ENCODE results near the gene WNT6. TPM values are rescaled to one million over a fixed set of nuclear protein-coding genes. Genes with fewer than 3 reads are reported as not detected.

WNT6 gene
- total RNA-seq, 1 experiment from 2014 or later, result 20.3 TPM

- intact Hi-C loops (cut with micrococcal nuclease; ENCODE audit: unreplicated experiment), result no loop called here
- Histone ChIP-seq H3K4me1 (peaks cover 6% of the 10 kb centered on the region; the same call in 1 of the 2 replicates), H3K36me3 (ENCODE audit: control insufficient read depth, insufficient read depth, low read length) (no peaks in the 10 kb centered on the region), H3K27me3 (replicated peaks; ENCODE audit: control insufficient read depth, insufficient read depth, low read length) (no peaks in the 10 kb centered on the region), H3K4me3 (ENCODE audit: low read depth, low read length) (no peak overlapping the region), H3K9me3 (no peaks in the 10 kb centered on the region)
- no TSS peak for BruUV-seq (replicated peaks)
- DNase-seq, result no peak
- Mint-ChIP-seq H3K9me3 (ENCODE audit: unreplicated experiment) (no peaks in the 10 kb centered on the region), H3K27ac (ENCODE audit: unreplicated experiment) (no peak overlapping the region), H3K4me1 (ENCODE audit: low read depth, unreplicated experiment) (no peaks in the 10 kb centered on the region), H3K4me3 (ENCODE audit: unreplicated experiment) (no peak overlapping the region), H3K27me3 (ENCODE audit: insufficient read depth, unreplicated experiment) (no peaks in the 10 kb centered on the region), H3K36me3 (ENCODE audit: insufficient read depth, unreplicated experiment) (peaks cover 40% of the 10 kb centered on the region)
- ChIA-PET POLR2A (no interaction called here), CTCF (interaction anchor here (1.4 kb wide), 1 partner anchor 31 kb away, joined by 4 read pairs; no protein-coding TSS in a partner anchor)
- TF ChIP-seq CTCF (IDR thresholded peaks at IDR 0.05; ENCODE audit: insufficient read depth in 1 of 2, low read depth in 1 of 2, low read length in 1 of 2, severe bottlenecking in 1 of 2, unreplicated experiment in 1 of 2), result no peak
These were observed 8.3 kb downstream of the WNT6 start for GRCh38 chr2:218867900-218868299.

GRCh38 chr2:218869064-218869463 lies 9.5 kb downstream of the WNT6 start:
- H3K27me3 ChIP-seq (replicated peaks; ENCODE audit: control insufficient read depth, insufficient read depth, low read length), result no peaks in the 10 kb centered on the region
- Mint-ChIP-seq H3K9me3 (ENCODE audit: unreplicated experiment) (no peaks in the 10 kb centered on the region), H3K4me1 (ENCODE audit: low read depth, unreplicated experiment) (no peaks in the 10 kb centered on the region), H3K4me3 (ENCODE audit: unreplicated experiment) (no peak overlapping the region), H3K27me3 (ENCODE audit: insufficient read depth, unreplicated experiment) (no peaks in the 10 kb centered on the region), H3K27ac (ENCODE audit: unreplicated experiment) (no peak overlapping the region), H3K36me3 (ENCODE audit: insufficient read depth, unreplicated experiment) (peaks cover 32% of the 10 kb centered on the region)
- no peak for DNase-seq
- intact Hi-C loops (cut with micrococcal nuclease; ENCODE audit: unreplicated experiment), result no loop called here
- H3K36me3 ChIP-seq (ENCODE audit: control insufficient read depth, insufficient read depth, low read length), result no peaks in the 10 kb centered on the region
- ChIA-PET CTCF (interaction anchor here (0.6 to 1.1 kb wide), 2 partner anchors 8 to 27 kb away, joined by 4 to 5 read pairs; no protein-coding TSS in a partner anchor), POLR2A (no interaction called here)
- peaks cover 6% of the 10 kb centered on the region; the same call in 1 of the 2 replicates for H3K4me1 ChIP-seq
- no peaks in the 10 kb centered on the region for H3K9me3 ChIP-seq
- no peak overlapping the region for H3K4me3 ChIP-seq (ENCODE audit: low read depth, low read length)
- no peak for TF ChIP-seq CTCF (IDR thresholded peaks at IDR 0.05; ENCODE audit: insufficient read depth in 1 of 2, low read depth in 1 of 2, low read length in 1 of 2, severe bottlenecking in 1 of 2, unreplicated experiment in 1 of 2)
- BruUV-seq (replicated peaks), result no TSS peak

- POLR2A ChIA-PET, result no interaction called here
- Histone ChIP-seq H3K27me3 (replicated peaks; ENCODE audit: control insufficient read depth, insufficient read depth, low read length) (no peaks in the 10 kb centered on the region), H3K4me3 (ENCODE audit: low read depth, low read length) (no peak overlapping the region), H3K36me3 (ENCODE audit: control insufficient read depth, insufficient read depth, low read length) (no peaks in the 10 kb centered on the region), H3K4me1 (no peaks in the 10 kb centered on the region), H3K9me3 (no peaks in the 10 kb centered on the region)
- TF ChIP-seq CTCF (IDR thresholded peaks at IDR 0.05; ENCODE audit: insufficient read depth in 1 of 2, low read depth in 1 of 2, low read length in 1 of 2, severe bottlenecking in 1 of 2, unreplicated experiment in 1 of 2), result no peak
- no peak for DNase-seq
- Mint-ChIP-seq H3K4me3 (ENCODE audit: unreplicated experiment) (no peak overlapping the region), H3K27me3 (ENCODE audit: insufficient read depth, unreplicated experiment) (no peaks in the 10 kb centered on the region), H3K27ac (ENCODE audit: unreplicated experiment) (no peak overlapping the region), H3K4me1 (ENCODE audit: low read depth, unreplicated experiment) (no peaks in the 10 kb centered on the region), H3K36me3 (ENCODE audit: insufficient read depth, unreplicated experiment) (peaks cover 18% of the 10 kb centered on the region), H3K9me3 (ENCODE audit: unreplicated experiment) (no peaks in the 10 kb centered on the region)
- intact Hi-C loops (cut with micrococcal nuclease; ENCODE audit: unreplicated experiment), result no loop called here
- CTCF ChIA-PET, result no interaction called here
- BruUV-seq (replicated peaks), result no TSS peak
These were observed 11.4 kb downstream of the WNT6 start for GRCh38 chr2:218870984-218871344.

Measured in Caco-2 (cell line).